Activated CD8-positive, alpha-beta memory T cell treated with anti-CD3 and anti-CD28 coated beads, Interleukin-2, amount 50 U/mL, for 1 hour (primary cell): ENCODE data around the gene NLGN1.

Source experiments
- DNase-seq: peaks from one replicate; pipeline ENCODE4 v3.0.0-alpha.2; 2020; ENCODE audit errors: extremely low read depth

Gene NLGN1

DNA sequence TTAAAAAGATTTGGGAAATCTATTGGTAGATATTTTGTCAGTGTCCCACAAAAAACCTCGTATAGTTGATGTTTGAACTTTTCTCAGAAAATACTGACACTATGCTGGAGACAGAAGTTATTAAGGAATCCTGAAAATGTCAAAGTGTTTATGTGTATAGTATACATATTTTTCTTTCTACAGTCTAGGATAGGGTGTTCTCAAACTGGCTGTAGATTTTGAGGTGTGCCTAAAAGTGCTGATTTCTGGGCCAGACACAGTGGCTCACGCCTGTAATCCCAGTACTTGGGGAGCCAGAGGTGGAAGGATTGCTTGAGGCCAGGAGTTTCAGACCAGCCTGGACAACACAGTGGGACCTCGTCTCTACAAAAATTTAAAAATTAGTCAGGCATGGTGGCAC, 322.0 kb downstream of the NLGN1 start:
- DNase-seq, result no peak

DNA sequence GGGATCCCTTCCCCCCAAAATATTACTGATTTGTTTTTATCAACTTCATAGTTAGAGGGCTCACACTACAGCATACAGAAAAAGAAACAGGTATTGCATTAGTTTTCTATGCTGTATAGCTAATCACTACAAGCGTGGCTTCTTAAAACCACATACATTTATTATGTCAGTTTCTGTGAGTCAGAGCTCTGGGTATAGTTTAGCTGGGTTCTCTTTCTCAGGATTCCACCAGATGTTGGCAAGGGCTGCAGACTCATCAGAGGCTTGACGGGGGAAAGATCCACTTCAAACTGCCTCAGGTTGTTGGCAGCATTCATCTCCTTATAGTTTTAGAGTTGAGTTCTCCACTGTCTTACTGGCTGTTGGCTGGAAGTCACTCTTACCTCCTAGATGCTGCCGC, 328.0 kb downstream of the NLGN1 start:
- DNase-seq, result no peak

DNA sequence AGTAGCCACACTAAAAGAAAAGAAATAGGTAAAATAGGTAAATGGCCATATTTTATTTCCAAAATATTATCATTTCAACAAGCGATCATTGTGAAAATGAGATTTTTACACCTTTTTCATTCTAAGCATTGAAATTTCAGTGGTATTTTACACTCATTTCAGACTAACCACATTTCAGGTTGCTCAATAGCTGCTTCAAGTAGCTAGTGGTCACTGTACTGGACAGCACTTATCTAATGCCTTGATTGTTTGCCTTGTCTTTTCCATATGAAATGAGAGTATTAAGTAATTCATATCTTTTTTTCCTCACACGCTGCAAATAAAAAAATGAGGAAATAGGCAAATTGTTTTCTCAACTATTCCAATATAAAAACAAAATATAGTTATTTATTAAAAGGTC, 332.8 kb downstream of the NLGN1 start:
- no peak for DNase-seq

DNA sequence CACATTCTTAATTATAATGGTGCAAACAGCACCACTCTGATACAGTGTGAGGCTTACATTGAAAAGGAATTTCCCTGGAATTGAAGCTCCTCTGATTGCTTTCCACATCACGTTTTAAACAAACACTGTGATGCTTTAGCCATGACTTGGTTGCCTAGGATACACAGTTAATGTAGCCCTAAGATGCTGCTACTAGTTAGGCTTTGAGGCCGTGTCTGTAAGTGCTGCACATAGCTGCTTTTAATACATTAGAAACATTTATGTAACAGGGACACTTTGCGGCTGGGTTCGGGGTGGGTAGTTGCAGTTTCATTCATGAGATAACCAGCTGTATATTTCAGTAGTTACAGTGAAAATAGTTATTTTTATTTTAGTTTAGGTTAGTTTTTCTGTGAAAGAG, 334.7 kb downstream of the NLGN1 start:
- no peak for DNase-seq

DNA sequence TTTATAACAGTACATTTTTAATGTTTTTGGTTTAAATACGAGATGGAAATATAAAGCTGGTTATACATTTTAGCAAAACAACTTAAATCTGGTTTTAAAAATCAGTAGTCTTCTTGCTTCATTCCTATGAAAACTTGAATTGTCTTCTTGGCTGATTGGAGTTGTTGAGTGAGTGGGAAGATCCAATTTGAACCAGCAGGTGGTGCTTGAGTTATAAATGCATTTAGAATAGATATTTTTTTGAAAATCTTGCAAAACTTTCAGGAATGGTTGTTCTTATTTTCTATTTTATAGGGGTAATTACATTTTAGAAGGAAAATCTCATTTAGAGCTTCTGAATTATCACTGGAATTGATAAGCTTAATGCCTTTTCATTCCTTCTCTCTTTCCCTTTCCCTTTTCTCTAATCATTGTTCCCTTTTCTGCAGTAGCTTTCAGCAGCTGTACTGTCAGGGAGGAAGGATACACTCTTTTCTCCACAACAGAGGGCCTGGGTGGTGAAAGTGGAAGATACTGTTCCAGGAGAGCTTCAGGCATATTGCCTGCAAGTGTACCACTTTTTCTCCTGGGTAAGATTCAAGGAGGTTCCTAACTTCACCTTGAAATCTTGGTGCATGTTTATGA, 335.6 kb downstream of the NLGN1 start:
- DNase-seq, result no peak

DNA sequence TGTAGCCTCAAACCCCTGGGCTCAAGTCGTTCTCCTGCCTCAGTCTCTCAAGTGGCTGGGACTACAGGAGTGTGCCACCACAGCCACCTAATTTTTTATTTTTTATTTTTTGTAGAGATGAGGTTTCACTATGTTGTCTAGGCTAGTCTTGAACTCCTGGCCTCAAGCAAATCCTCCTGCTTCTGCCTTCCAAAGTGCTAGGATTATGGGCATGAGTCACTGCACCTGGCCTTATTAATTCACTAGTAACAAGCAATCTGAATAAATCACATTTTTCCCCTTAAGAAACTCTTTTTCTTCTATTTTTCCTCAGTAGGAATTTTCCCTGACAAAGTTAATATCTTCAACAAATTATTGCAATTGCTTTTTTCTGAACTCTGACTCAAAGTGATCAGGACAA, 336.9 kb downstream of the NLGN1 start:
- no peak for DNase-seq

DNA sequence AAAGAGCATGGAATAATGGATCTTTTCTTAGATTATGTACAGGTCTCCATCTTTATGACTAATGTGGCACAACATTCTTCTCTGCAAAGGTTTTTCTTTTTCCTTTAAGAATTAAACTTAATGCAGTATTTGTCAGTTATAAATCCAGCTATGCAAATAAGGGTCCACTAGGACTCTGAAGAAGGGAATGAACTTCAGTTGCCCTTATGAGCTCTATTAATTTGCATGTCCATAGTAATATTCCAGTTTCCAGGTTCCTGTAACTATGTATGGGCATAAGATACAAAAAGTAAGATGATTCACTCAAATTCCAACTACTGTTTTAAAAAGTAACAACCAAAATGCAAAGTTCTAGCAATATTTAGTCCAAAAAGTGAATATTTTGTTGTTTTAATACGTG, 337.4 kb downstream of the NLGN1 start:
- no peak for DNase-seq

DNA sequence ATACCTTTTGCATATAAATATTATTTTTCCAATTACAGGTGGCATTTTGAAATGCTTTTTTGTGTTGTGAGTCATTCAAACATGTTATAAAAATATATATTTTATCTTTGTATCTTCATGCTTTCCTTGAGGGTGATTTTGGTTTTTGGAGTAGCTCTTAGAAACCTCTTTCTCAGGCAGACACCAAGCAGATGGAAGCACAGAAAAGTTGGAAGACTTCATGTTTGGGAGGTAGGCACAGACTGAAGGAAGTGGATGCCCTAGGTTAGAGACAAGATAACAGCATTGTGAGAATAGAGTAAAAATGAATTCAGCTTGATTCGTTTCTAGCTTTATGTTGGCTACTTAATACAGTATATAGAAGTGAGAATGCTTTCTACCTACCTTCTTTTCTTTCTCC, 338.3 kb downstream of the NLGN1 start:
- DNase-seq, result no peak

DNA sequence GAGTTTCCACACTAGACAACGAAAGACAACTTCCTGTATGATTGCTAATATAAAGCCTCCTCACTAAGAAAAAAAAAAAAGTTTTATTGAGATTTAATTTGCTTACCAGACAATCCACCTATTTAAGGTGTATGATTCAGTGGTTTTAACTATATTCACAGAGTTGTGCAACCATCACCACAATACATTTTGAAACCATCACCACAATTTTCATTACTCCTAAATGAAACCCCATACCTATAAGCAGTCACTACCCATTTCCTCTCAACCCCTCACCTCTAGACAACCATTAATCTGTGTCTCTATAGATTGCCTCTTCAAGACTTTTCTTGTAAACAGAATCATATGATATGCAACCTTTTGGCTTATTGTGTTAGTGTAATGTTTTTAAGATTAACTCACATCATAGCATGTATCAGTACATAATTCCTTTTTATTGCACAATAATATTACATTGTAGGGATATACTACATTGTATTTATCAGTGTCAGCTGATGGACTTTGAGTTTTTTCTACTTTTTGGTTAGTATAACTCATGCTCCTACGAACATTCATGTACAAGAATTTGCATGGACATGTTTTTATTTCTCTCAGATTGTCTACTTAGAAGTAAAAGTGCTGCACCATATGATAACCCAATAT, 339.7 kb downstream of the NLGN1 start:
- no peak for DNase-seq

DNA sequence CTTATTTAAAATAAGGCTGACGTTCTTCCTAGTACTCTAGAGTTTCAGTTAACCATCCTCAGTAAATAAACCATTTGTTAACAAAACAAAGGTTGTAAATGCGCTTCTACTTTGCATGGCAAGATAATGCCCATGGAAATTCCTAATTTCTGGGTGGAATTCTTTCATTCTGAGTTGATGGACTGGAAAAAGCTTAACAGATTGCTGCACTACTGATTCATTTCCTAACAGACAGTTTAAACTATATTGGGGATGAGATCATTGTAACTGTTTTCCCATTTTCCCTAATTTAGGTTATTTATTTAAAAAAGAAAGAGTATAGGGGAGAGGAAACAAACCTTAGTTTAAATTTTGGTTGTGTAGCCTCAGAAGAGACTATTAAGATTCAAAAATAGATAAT, 342.2 kb downstream of the NLGN1 start:
- DNase-seq, result no peak

DNA sequence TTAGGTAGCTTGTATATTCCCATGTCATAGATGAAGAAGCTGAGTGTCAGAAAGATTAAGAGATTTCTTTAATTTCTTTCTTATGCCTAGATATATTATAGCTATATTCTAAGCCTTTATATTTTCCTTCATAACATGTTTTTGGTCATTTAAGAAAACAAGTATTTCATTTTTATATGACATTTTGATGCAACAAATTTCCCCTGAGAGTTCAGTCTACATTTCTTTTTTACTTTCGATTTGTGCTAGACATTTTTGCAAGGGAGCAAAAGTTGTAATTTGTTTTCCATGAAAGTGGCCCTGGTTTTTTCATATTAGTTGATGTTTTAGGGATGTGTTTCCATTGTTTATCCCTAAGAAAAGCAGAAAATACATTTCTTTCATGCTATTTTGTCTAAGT, 344.9 kb downstream of the NLGN1 start:
- DNase-seq, result no peak

DNA sequence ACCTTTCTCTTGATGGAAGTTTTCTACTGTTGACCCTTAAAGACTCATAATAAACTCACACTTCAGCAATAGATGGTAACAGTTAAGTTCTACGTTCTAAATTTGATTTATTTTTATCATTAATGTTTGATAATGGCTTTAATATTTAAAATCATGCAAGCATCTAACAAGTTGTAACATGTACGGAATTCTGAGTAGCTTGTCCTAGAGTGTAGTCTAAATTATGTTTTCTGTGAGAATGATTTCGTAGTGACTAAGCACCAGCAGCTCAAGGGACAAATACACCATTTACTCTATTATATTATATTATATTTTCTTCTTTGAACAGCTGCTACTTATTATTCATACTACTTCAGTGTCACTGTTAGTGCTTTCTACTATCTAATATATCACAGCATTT, 345.6 kb downstream of the NLGN1 start:
- DNase-seq, result no peak

DNA sequence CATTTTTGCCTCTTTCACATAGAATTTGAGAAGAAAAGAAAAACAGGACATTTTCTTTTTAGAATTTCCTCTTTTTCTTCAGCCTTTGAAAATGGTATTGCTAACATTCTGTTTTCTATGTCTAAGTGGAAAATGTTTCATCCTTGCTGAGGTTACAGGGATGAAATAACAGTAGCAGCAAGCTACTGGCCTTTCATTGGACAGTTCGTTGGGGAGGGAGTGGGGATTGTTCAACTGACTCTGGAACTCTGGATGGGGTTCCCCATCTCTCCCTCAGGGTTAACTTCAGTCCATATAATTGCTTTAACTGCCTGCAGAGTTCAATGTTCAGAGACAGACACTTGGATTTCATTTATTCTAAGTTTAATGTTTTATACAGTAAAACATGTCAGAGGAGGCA, 346.0 kb downstream of the NLGN1 start:
- DNase-seq, result no peak

DNA sequence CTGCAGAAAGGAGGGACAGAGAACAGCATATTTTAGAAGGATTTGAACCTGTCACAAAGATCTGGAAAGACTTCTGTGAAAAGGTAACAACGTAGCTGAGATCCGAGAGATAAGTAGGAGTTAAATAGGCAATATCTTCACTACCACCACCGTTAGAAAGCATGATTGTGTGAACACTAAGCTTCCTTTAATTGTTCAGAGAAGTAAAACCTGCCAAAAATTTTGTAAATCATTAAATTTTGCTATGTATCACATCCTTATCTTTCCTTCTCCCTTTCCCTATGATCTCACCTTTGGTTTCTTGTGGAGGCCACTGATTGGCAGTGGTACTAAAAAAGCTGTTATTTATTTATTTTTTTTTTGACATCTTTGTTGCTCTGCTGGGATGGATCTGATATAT, 346.9 kb downstream of the NLGN1 start:
- DNase-seq, result no peak

DNA sequence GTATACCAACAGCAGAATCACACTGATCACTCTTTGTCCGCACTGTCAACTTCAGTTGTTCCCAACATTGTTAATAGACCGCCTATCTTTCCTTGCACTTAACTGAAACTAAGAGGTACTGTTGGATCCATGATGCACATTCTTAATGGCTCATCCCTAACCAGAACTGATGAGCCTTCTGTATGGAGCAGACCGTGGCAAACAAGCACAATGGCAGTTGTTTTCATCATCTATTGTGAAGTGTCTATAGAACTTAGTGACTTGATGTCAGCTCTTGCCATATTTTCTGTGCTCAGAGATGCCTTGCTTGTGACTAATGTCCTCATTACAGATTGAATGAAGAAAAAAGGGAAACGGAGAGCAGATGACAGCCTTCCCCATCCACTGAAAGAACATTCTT, 347.4 kb downstream of the NLGN1 start:
- DNase-seq, result no peak

DNA sequence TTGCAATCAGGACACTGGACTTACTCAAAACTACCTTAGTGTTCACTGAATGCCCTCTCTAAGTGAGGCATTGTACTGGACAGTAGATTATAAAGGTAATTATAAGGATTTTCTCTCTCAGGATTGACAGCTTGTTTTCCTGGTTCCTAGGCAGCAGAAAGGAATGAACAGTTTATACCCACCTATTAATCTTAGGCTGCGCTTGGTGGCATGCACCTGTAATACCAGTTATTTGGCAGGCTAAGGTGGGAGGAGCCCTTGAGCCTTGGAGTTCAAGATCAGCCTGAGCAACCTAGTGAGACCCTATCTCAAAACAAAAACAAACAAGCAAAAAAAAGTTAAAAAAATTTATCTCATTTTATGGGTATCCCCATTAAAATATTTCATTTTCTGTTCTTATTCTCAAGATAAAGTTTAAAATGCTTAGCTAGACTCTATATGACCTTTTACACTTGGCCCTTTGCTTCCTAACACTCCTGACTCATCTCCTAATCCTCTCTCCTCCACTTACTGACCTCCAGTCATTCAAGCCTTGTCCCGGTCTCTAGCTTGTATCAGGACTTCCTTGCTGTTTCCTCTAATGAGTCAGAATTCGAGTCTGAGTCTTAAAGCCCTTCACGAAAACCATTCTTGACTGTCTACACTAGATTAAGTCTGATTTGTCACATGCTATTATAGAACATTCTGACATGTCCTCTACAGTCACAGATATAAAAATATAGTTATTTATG, 348.6 kb downstream of the NLGN1 start:
- no peak for DNase-seq

DNA sequence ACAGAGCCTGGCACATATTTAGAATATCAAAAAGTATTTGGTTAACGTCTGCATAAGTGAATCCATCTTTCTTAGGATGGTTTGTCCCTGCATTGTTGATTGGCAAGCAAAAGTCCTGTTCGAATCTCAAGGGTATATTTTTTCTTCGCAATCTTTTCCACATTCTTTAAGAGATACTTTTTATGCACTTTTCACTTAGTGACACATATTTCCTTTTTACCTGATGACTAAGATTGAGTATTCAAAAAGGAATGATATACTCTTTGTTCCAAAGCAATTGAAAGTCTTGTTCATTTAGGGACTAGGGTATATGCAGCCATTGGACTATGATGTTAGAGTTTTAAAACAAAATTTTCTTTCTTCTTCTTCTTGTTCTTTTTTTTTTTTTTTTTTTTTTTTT, 349.9 kb downstream of the NLGN1 start:
- no peak for DNase-seq

DNA sequence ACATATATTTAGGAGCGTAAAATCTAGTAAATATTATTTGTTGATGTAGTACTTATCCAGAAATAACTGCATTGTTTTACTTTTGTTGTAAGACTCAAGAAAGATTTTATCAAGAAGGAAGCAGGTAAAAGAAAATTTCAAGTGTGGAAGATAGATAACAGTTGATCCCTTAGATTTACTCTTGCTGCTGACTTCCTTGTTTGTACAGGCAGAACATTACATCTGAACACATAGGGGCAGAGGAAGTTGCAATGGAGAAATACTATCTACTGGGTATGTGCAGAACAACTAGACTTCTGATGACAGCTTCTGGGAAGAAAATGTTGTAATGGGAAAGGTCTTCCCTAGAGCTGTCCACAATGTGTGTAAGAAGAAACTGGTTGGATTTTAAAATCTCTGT, 350.6 kb downstream of the NLGN1 start:
- DNase-seq, result no peak

DNA sequence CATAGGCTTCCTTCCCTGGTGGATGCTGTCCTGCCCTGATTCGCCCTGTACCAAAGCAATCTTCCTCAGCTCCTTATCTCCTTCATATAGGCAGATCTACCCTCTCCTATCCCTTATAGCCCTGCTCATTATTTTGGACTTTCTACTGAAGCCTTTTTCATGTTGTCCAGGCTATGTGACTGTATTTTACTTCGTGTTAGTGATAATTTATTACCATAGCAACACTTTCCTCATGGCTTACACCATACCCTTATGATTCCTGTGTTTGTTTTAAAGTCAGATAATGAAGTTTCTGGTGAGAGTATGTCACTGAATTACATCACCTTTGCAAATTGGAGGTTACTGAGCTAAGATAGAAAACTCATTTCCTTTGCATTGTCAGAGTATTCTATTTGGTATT, 352.6 kb downstream of the NLGN1 start:
- DNase-seq, result no peak

DNA sequence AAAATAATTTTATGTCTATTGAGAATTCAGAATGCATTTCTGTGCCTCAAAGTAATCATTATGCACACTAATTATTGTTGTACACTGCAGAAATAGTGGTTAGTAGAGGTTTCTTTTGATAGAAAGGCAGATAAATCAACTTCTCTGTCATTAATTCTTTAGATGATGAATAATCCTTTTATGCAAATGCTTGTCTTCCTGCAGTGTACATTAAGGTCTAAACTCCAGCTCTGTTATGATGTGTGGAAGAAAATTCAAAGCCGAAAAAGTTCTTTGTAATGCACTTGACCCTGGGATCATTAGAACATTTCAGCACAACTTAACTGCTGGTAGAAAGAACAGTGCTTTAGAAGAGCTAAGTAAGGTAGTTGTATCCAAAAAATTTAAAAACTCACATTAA, 353.0 kb downstream of the NLGN1 start:
- no peak for DNase-seq

DNA sequence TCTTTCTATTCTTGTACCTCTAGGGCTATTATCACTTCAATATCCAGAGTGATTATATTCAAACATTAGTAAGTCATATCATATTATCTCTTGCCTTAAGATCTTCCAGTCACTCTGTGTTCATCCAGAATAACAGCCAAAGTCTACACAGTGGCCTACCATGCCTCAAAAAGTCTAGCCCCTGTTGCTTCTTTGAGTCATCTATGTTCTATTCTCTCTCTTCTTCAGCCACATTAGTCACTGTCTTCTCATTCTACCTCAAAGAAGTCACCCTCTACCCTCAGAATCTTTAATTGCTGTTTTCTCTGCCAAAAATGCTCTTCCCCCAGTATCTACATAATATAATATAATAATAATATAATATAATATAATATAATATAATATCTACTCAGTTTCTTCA, 356.0 kb downstream of the NLGN1 start:
- DNase-seq, result no peak

DNA sequence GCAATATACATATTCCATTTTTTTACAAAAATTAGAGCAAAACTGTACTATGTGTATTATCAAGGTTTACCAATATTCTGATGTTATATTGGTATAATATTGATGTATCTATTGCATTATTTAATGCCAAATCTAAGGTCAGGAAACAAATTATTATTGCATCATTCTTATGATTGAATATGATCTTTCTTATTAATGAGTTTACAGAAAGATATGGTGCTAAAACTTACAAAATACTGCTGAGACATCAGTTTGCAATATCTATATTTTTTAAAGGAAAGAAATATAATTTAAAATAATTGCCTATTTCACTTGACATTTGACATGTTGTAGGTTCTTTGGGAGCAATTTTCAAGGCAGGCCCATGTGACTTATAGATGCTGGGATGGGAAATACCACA, 357.6 kb downstream of the NLGN1 start:
- no peak for DNase-seq

DNA sequence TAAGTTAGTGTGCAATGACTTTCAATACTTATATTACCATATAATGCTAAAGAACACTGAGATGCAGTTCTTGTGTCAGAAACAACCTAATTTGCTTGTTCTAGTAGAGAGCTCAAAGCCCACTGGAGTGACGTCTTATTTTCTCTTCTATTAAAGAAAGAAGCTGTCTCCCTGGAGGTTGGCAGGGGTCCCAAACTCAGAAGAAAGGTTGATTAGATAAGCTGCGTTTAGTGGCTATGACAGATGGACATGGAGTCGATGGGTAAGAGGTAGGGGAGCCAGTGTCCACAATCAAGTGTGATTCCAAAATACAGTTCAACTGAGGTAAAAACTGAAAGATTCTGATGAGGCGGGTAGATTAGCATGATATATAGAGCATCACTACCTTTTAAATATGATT, 363.6 kb downstream of the NLGN1 start:
- DNase-seq, result no peak

DNA sequence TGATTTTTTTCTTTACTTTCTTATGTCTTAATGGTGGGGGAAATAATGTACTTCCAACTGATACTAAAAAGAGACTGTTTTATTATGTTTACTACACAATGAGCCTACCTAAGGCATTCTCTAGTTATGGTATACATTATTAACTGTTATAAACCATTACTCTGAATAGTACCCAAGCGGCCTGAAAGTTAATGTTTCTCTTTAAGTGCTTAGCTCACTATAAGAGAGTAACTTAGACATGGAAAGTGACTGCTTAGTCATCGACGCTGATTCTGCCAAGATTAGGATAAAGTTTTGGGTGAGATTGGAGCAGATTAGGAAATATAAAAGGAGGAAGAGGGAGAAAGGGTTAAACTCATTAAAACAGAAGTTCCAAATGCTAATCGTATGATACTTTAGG, 365.0 kb downstream of the NLGN1 start:
- no peak for DNase-seq
